K562 (cell line): Measurements from ENCODE around the gene GFAP. TPM values are rescaled to one million over a fixed set of nuclear protein-coding genes. Genes with fewer than 3 reads are reported as not detected.

Experiments
- BHLHE40 ChIP-seq: IDR thresholded peaks from 2 replicates; pipeline ENCODE4 v1.6.1; 2011; ENCODE audit warnings: low read length, improper control_type of control experiment
- CC2D1A ChIP-seq: fragments of 450-650 bp; IDR thresholded peaks from 2 replicates; pipeline ENCODE4 v1.6.1; 2017; ENCODE audit warnings: mild to moderate bottlenecking
- CHD4 ChIP-seq: fragments of 200-600 bp; sonication (generic); IDR thresholded peaks from 3 replicates; pipeline ENCODE4 v1.6.1; 2012; ENCODE audit warnings: low read depth, mild to moderate bottlenecking, mixed read lengths, low read length, inconsistent platforms; ENCODE audit not compliant: insufficient read depth, insufficient replicate concordance, poor library complexity, severe bottlenecking
- CSDE1 ChIP-seq, 2 experiments: fragments of 450-650 bp; IDR thresholded peaks; 2 replicates each; pipeline ENCODE4 v1.6.1; 2016; ENCODE audit warnings: mild to moderate bottlenecking in 1 of 2
- ELF4 ChIP-seq: fragments of 450-650 bp; formaldehyde crosslinking; IDR thresholded peaks from 2 replicates; pipeline ENCODE4 v1.4.0; 2022; ENCODE audit warnings: missing genetic modification characterization
- ELK3 ChIP-seq: fragments of 450-650 bp; formaldehyde crosslinking; IDR thresholded peaks from 2 replicates; pipeline ENCODE4 v1.4.0; 2020; ENCODE audit warnings: mild to moderate bottlenecking
- HDAC2 ChIP-seq: fragments of 450-650 bp; IDR thresholded peaks from 2 replicates; pipeline ENCODE4 v1.6.1; 2016; ENCODE audit warnings: mild to moderate bottlenecking
- MBD1 ChIP-seq: fragments of 250-450 bp; sonication (Bioruptor Pico); IDR thresholded peaks from 2 replicates; pipeline ENCODE4 v1.8.0; 2022; ENCODE audit warnings: inconsistent platforms
- PATZ1 ChIP-seq: fragments of 250-450 bp; sonication (Bioruptor Pico); IDR thresholded peaks from 2 replicates; pipeline ENCODE4 v1.5.0; 2020; ENCODE audit warnings: mild to moderate bottlenecking, borderline replicate concordance
- POLR2B ChIP-seq: fragments of 450-650 bp; IDR thresholded peaks from 2 replicates; pipeline ENCODE4 v1.6.1; 2018; ENCODE audit warnings: low read depth; ENCODE audit not compliant: partially characterized antibody
- SRF ChIP-seq, 2 experiments: fragments of 250-450, 450-650 bp in 1 of 2; sonication (Bioruptor Pico) in 1 of 2; sonication (generic) in 1 of 2; formaldehyde crosslinking; IDR thresholded peaks; 2 replicates each; pipeline versions ENCODE4 v1.5.0 to v1.5.1; 2020 to 2022; ENCODE audit warnings: mild to moderate bottlenecking in 1 of 2, missing genetic modification reagents in 1 of 2
- USF1 ChIP-seq: sonication (generic); formaldehyde crosslinking; IDR thresholded peaks from 2 replicates; pipeline ENCODE4 v1.9.0; 2022; ENCODE audit warnings: mild to moderate bottlenecking, missing genetic modification reagents
- ZHX1 ChIP-seq: fragments of 150-350 bp; conservative IDR thresholded peaks from 2 replicates; pipeline ENCODE4 v1.6.1; 2014; ENCODE audit warnings: low read length
- ZNF12 ChIP-seq: sonication (generic); formaldehyde crosslinking; IDR thresholded peaks from 2 replicates; pipeline ENCODE4 v1.4.0; 2020; ENCODE audit warnings: mild to moderate bottlenecking, missing genetic modification reagents
- ZNF584 ChIP-seq: fragments of 200-800 bp; sonication (Bioruptor generic); IDR thresholded peaks from 2 replicates; pipeline ENCODE4 v1.6.1; 2016; ENCODE audit warnings: low read depth, mild to moderate bottlenecking, missing genetic modification characterization, missing compliant biosample characterization
- ZNF668 ChIP-seq: fragments of 250-450 bp; sonication (Bioruptor Pico); IDR thresholded peaks from 2 replicates; pipeline ENCODE4 v1.8.0; 2022; ENCODE audit warnings: mild to moderate bottlenecking, inconsistent platforms
- ZSCAN32 ChIP-seq: fragments of 450-650 bp; formaldehyde crosslinking; IDR thresholded peaks from 2 replicates; pipeline ENCODE4 v1.4.0; 2020; ENCODE audit warnings: mild to moderate bottlenecking, moderate library complexity
- polyA plus RNA-seq, 8 experiments: library from polyadenylated mRNA; depleted of rRNA in 4 of 8; stranded (reverse) in 5 of 8; unstranded in 3 of 8; fragments of >200 nt; fragmentation: Nextera tagmentation in 2 of 8; fragmentation: Illumina TruSeq in 1 of 8; extraction: Ambion mirVana in 2 of 8; extraction: Trizol in 1 of 8; gene quantifications; 2 replicates each; pipeline versions ENCODE4 v1.2.1 to v1.2.3, GENCODE V29; 2011 to 2014; ENCODE audit warnings: inconsistent platforms in 1 of 8, missing spikeins in 1 of 8
- total RNA-seq, 7 experiments: library from RNA; depleted of rRNA in 6 of 7; stranded (reverse); fragments of >200 nt in 6 of 7; fragmentation: Illumina TruSeq in 2 of 7; extraction: Trizol in 2 of 7; gene quantifications; 2 replicates each; pipeline versions ENCODE4 v1.2.1 to v1.2.3, GENCODE V29; 2011 to 2021; ENCODE audit warnings: low replicate concordance in 1 of 7

GFAP gene
- total and polyA plus RNA-seq, 9 of the 15 experiments (the other 6 are each of a cell fraction or from before 2014, with no cell fraction given) = 0.07 to 1.4 (median 0.60) TPM; not detected in 1

GRCh38 chr17:44899074-44899782, 16.1 kb downstream of the GFAP start, which contains the start of gene EFTUD2 (continued):
- TF ChIP-seq PATZ1 (CRISPR knock-in tag) (no peak), HDAC2 (peak; percentile 84; the same call in 1 of the 2 replicates), ZNF584 (CRISPR knock-in tag) (0 out of 2 replicates have a peak, but pooled peaks have one; percentile 25), ZHX1 (0 out of 2 replicates have a peak, but pooled peaks have one; percentile 76), SRF (CRISPR knock-in tag; IDR thresholded peaks at IDR 0.05) (peak in 1 of 2 experiments; percentile 80; a peak in 2 of 4 replicates), POLR2B (peak; percentile 83), CHD4 (no peak), MBD1 (CRISPR knock-in tag) (no peak), USF1 (CRISPR knock-in tag) (peak; percentile 99), ZNF668 (CRISPR knock-in tag) (no peak), ELK3 (CRISPR knock-in tag) (no peak), ZSCAN32 (CRISPR knock-in tag) (no peak), CC2D1A (no peak; the same call in 1 of the 2 replicates), ELF4 (CRISPR knock-in tag) (no peak; the same call in 1 of the 2 replicates), CSDE1 (IDR thresholded peaks at IDR 0.05) (peak in 1 of 2 experiments; percentile 99; a peak in 2 of 4 replicates), ZNF12 (CRISPR knock-in tag) (0 out of 2 replicates have a peak, but pooled peaks have one; percentile 70), BHLHE40 (peak; percentile 59)
